Mesendoderm (in vitro differentiated cells): Measurements from ENCODE around the gene JAG2. TPM values are rescaled to one million over a fixed set of nuclear protein-coding genes. Genes with fewer than 3 reads are reported as not detected.

ENCODE experiments used
- DNase-seq: peaks from one replicate; pipeline ENCODE4 v3.0.0; 2013
- H2AK5ac ChIP-seq: 2 replicates; pipeline ENCODE4 v1.6.1; 2013; ENCODE audit warnings: low read length, inconsistent platforms
- H2BK120ac ChIP-seq: 2 replicates; pipeline ENCODE4 v1.6.1; 2013; ENCODE audit warnings: low read depth, mild to moderate bottlenecking, low read length, moderate library complexity, mixed read lengths
- H2BK15ac ChIP-seq: replicated peaks from 2 replicates; pipeline ENCODE4 v1.6.1; 2013; ENCODE audit warnings: low read depth, mild to moderate bottlenecking, moderate library complexity
- H2BK5ac ChIP-seq: 2 replicates; pipeline ENCODE4 v1.6.1; 2013; ENCODE audit warnings: low read length, inconsistent platforms
- H3K18ac ChIP-seq: 2 replicates; pipeline ENCODE4 v1.6.1; 2013; ENCODE audit warnings: mild to moderate bottlenecking, low read length, mixed read lengths
- H3K23ac ChIP-seq: one replicate; pipeline ENCODE4 v1.6.1; 2013; ENCODE audit warnings: low read length
- H3K27ac ChIP-seq: 2 replicates; pipeline ENCODE4 v1.5.1; 2013; ENCODE audit warnings: low read depth, mild to moderate bottlenecking, inconsistent platforms, low read length, moderate library complexity
- H3K27me3 ChIP-seq: 2 replicates; pipeline ENCODE4 v1.6.1; 2013; ENCODE audit warnings: low read length, control low read depth, mild to moderate bottlenecking, inconsistent platforms; ENCODE audit not compliant: insufficient read depth, poor library complexity
- H3K36me3 ChIP-seq: 2 replicates; pipeline ENCODE4 v1.6.1; 2013; ENCODE audit warnings: low read length, inconsistent platforms; ENCODE audit not compliant: control insufficient read depth, insufficient read depth
- H3K4ac ChIP-seq: one replicate; pipeline ENCODE4 v1.6.1; 2013; ENCODE audit warnings: low read depth, mild to moderate bottlenecking, low read length, moderate library complexity
- H3K4me1 ChIP-seq: 2 replicates; pipeline ENCODE4 v1.6.1; 2013; ENCODE audit warnings: low read depth, low read length, inconsistent platforms; ENCODE audit not compliant: control insufficient read depth
- H3K4me2 ChIP-seq: 2 replicates; pipeline ENCODE4 v1.6.1; 2013; ENCODE audit warnings: low read length
- H3K4me3 ChIP-seq: 2 replicates; pipeline ENCODE4 v1.5.1; 2013; ENCODE audit warnings: mild to moderate bottlenecking, low read length
- H3K56ac ChIP-seq: one replicate; pipeline ENCODE4 v1.6.1; 2013; ENCODE audit warnings: low read length
- H3K79me1 ChIP-seq: 2 replicates; pipeline ENCODE4 v1.6.1; 2013; ENCODE audit warnings: low read length, inconsistent platforms
- H3K79me2 ChIP-seq: 2 replicates; pipeline ENCODE4 v1.6.1; 2013; ENCODE audit warnings: mild to moderate bottlenecking, low read length; ENCODE audit not compliant: control insufficient read depth, insufficient read depth
- H3K9ac ChIP-seq: 2 replicates; pipeline ENCODE4 v1.6.1; 2013; ENCODE audit warnings: low read length, inconsistent platforms
- H4K5ac ChIP-seq: one replicate; pipeline ENCODE4 v1.6.1; 2013; ENCODE audit warnings: low read length
- H4K8ac ChIP-seq: one replicate; pipeline ENCODE4 v1.6.1; 2013; ENCODE audit warnings: low read depth, mild to moderate bottlenecking, control low read depth, low read length, moderate library complexity
- WGBS: extraction: QIAGEN DNeasy Blood & Tissue Kit; methylation state at CpG from one replicate; pipeline ENCODE4 v1.1.7; 2013; ENCODE audit warnings: low lambda C conversion rate, missing lambda C conversion rate; ENCODE audit not compliant: insufficient coverage; ENCODE audit errors: extremely low coverage; 5-methylcytosine and 5-hydroxymethylcytosine counted together
- polyA plus RNA-seq, 2 experiments: library from polyadenylated mRNA; stranded (reverse); fragments of 200-250 nt; gene quantifications; one replicate each; pipeline ENCODE4 v1.2.3, GENCODE V29; 2013

The JAG2 gene
- polyA plus RNA-seq (2013, experiment 1 of 2) = 0.56 TPM
- 0.73 TPM for polyA plus RNA-seq (2013, experiment 2 of 2)

DNA sequence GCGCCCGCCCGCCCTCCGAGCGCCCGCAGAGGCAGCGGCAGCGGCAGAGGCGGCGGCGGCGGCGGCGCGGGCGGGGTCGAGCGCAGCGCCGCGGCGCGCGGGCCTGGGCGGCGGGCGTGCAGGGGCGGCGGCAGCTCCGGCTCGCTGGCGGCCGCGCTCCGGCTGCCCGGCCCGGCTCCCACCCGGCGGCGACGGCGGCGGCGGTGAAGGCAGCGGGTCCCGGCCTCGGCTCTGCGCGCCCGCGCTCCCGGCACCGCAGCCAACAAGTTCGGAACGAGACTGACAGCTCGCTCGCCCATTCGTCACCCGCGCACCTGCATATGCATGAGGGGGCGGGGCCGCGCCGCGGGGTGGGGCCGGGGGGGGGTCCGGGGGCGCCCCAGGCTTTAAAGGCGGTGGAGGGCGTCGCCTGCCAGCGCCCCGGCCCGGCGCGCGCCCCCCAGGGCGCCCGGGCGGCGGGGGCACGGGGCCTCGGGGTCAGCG, at the start of gene JAG2:
Gene JAG2, minus strand, starts transcription at position 281 of the 483 bp plus-strand sequence. CDS start 356 bp downstream, outside the sequence.
- Histone ChIP-seq H4K5ac (no peak within 1 kb of the TSS), H2BK5ac (no peak within 1 kb of the TSS), H3K36me3 (no peaks in the 10 kb centered on the region), H3K4me2 (peak within 1 kb of the TSS; percentile 56), H3K4ac (no peak within 1 kb of the TSS), H2BK15ac (no peak within 1 kb of the TSS), H3K56ac (peak within 1 kb of the TSS; percentile 73), H3K27ac (no peak within 1 kb of the TSS), H3K4me1 (no peaks in the 10 kb centered on the region), H3K79me1 (no peaks in the 10 kb centered on the region), H3K9ac (peak within 1 kb of the TSS; percentile 36), H3K18ac (no peak within 1 kb of the TSS), H2AK5ac (no peak within 1 kb of the TSS), H3K27me3 (no peaks in the 10 kb centered on the region), H3K4me3 (no peak within 1 kb of the TSS), H3K23ac (no peak within 1 kb of the TSS), H2BK120ac (no peak within 1 kb of the TSS), H3K79me2 (no peaks in the 10 kb centered on the region), H4K8ac (no peak within 1 kb of the TSS)
- peak; percentile 54 for DNase-seq
- no CpG with 5 or more reads among the region's 84 CpGs for WGBS

DNA sequence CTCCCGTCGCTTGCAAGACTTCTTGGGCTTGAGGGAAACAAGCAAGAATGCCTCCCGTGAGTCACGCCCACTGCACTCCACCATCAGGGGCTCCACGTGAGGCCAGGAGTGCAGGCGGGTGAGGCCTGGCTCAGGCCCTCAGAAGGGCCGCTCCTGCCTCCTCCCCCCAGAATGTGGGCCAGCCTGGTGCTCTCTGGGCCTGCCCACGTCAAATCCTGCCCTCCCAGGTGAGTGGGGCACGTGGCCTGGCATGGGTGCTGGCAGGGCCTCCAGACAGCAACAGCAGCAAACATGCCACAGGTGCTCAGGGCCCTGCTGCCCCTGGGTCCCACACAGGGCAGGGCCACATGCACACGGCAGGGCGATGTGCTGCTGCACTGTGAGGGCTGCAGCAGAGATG, 49.2 kb upstream of the JAG2 start:
- H3K27me3 ChIP-seq = no peaks in the 10 kb centered on the region
- no peak overlapping the region for H2BK15ac ChIP-seq
- no peak overlapping the region for H3K4ac ChIP-seq
- no peak overlapping the region for H3K56ac ChIP-seq
- no peak overlapping the region for H2AK5ac ChIP-seq
- H3K36me3 ChIP-seq = no peaks in the 10 kb centered on the region
- no peak for DNase-seq
- WGBS = no CpG with 5 or more reads among the region's 11 CpGs
- H4K5ac ChIP-seq = no peak overlapping the region
- H3K4me2 ChIP-seq = no peak overlapping the region
- no peak overlapping the region for H3K18ac ChIP-seq
- H3K9ac ChIP-seq = no peak overlapping the region
- no peaks in the 10 kb centered on the region for H3K4me1 ChIP-seq
- H2BK120ac ChIP-seq = no peak overlapping the region
- no peaks in the 10 kb centered on the region for H3K79me1 ChIP-seq
- H3K27ac ChIP-seq = no peak overlapping the region
- H3K4me3 ChIP-seq = no peak overlapping the region
- H3K79me2 ChIP-seq = no peaks in the 10 kb centered on the region
- no peak overlapping the region for H3K23ac ChIP-seq
- no peak overlapping the region for H2BK5ac ChIP-seq
- no peak overlapping the region for H4K8ac ChIP-seq

DNA sequence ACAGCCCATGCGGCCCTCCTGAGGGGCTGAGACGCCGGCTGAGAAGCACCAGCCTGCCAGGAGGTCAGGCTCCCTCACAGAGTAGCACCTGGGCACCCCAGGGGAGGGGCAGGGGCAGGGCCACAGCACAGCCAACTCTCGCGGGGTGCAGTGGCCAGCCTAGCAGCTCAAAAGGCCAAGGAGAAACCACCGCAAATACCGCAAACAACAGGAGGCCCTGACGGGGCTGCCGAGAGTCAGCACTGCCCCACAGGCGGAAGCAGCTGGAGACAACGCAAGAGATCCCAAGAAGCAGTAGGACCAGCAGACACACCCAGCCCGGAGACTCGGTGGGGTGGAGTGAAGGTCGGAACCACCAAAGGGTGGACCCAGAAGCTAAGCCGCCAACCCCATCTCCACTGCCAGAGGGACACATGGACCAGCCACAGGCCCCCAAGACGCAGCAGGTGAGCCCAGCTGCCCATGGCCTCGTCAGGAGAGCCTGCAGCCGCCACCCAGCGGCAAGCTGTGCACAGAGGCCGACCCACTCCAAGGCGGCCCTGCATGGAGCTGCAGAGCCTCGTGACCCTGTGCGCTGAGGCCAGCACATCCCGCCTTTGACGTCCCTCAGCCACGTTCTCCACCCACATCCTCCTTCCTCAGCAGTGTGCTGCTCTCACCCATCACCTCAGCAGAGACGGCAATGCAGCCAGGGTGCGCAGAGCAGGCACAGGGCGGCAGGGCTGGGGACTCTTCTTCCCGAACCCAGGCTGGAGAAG, 48.1 kb upstream of the JAG2 start:
- no peak for DNase-seq
- Histone ChIP-seq H3K36me3 (no peaks in the 10 kb centered on the region), H3K23ac (no peak overlapping the region), H4K5ac (no peak overlapping the region), H3K4me2 (no peak overlapping the region), H3K56ac (no peak overlapping the region), H3K27ac (no peak overlapping the region), H2BK120ac (no peak overlapping the region), H3K79me1 (no peaks in the 10 kb centered on the region), H3K27me3 (no peaks in the 10 kb centered on the region), H2AK5ac (no peak overlapping the region), H3K4me1 (no peaks in the 10 kb centered on the region), H3K4me3 (no peak overlapping the region), H2BK15ac (no peak overlapping the region), H3K9ac (no peak overlapping the region), H3K18ac (no peak overlapping the region), H3K79me2 (no peaks in the 10 kb centered on the region), H3K4ac (no peak overlapping the region), H2BK5ac (no peak overlapping the region), H4K8ac (no peak overlapping the region)
- no CpG with 5 or more reads among the region's 30 CpGs for WGBS

DNA sequence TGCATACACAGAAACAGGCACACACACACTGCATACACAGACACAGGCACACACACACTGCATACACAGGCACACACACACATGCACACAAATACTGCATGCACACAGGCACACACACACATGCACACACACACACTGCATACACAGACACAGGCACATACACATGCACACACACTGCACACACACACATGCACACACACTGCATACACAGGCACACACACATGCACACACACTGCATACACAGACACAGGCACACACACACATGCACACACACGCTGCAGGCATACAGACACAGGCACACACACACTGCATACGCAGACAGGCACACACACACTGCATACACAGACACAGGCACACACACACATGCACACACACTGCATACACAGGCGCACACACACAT, 47.0 kb upstream of the JAG2 start:
- H3K18ac ChIP-seq = no peak overlapping the region
- H3K27ac ChIP-seq = no peak overlapping the region
- no peak overlapping the region for H3K23ac ChIP-seq
- no peak overlapping the region for H3K4me3 ChIP-seq
- no peaks in the 10 kb centered on the region for H3K79me2 ChIP-seq
- H3K36me3 ChIP-seq = no peaks in the 10 kb centered on the region
- no peak overlapping the region for H4K8ac ChIP-seq
- H3K4me1 ChIP-seq = no peaks in the 10 kb centered on the region
- H3K9ac ChIP-seq = no peak overlapping the region
- no peak overlapping the region for H2BK120ac ChIP-seq
- no peak overlapping the region for H3K4ac ChIP-seq
- H3K79me1 ChIP-seq = no peaks in the 10 kb centered on the region
- no peak overlapping the region for H3K4me2 ChIP-seq
- H3K27me3 ChIP-seq = no peaks in the 10 kb centered on the region
- H2BK5ac ChIP-seq = no peak overlapping the region
- no CpG with 5 or more reads among the region's 3 CpGs for WGBS
- no peak overlapping the region for H4K5ac ChIP-seq
- no peak overlapping the region for H3K56ac ChIP-seq
- H2AK5ac ChIP-seq = no peak overlapping the region
- no peak overlapping the region for H2BK15ac ChIP-seq
- no peak for DNase-seq

DNA sequence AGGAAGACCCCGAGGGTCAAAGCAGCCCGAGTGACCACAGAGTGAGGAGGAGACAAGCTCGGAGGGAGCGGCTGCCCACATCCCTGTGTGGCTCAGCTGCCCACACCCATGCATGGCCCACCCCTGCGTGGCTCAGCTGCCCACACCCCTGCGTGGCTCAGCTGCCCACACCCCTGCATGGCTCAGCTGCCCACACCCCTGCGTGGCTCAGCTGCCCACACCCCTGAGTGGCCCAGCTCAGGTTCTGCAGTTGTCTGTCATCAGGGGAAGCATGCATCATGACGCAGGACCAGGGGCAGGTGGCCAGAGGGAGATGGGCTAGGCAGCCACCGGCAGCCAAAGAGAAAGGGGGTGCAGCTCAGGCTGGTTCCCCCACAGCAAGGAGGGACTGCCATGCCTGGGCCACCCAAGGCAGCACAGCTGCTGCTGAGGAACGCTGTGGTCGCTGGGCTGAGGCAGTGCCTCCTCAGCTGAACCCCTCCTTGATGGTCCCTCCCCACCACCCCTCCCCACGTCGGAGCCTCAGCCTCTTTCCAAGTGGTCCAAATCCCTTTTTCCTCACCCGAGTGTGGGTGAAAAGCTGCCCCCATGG, 45.8 kb upstream of the JAG2 start:
- Histone ChIP-seq H3K27me3 (no peaks in the 10 kb centered on the region), H3K27ac (no peak overlapping the region), H3K23ac (no peak overlapping the region), H3K4me3 (no peak overlapping the region), H3K79me1 (no peaks in the 10 kb centered on the region), H3K56ac (no peak overlapping the region), H4K5ac (no peak overlapping the region), H4K8ac (no peak overlapping the region), H3K9ac (no peak overlapping the region), H3K4me2 (no peak overlapping the region), H3K79me2 (no peaks in the 10 kb centered on the region), H2BK120ac (no peak overlapping the region), H3K18ac (no peak overlapping the region), H3K36me3 (no peaks in the 10 kb centered on the region), H2BK5ac (no peak overlapping the region), H2BK15ac (no peak overlapping the region), H2AK5ac (no peak overlapping the region), H3K4ac (no peak overlapping the region), H3K4me1 (no peaks in the 10 kb centered on the region)
- no peak for DNase-seq
- no CpG with 5 or more reads among the region's 14 CpGs for WGBS
